OCI-LY7 (cell line): ENCODE data around the gene ZNF609.

Experiments used
- EZH2phosphoT487 ChIP-seq: fragments of 200-600 bp; sonication (generic); IDR thresholded peaks from 2 replicates; pipeline ENCODE4 v1.6.1; 2018; ENCODE audit warnings: low read depth, borderline replicate concordance, mild to moderate bottlenecking, mixed run types, antibody characterized with exemption, low read length, moderate library complexity, mixed read lengths
- TF ChIP-seq, protein P1 (sequence below): fragments of 200-600 bp; sonication (generic); conservative IDR thresholded peaks from 2 replicates; pipeline ENCODE4 v1.5.1; 2014; ENCODE audit warnings: mild to moderate bottlenecking, antibody characterized with exemption, low read length, moderate library complexity, mixed read lengths

DNA sequence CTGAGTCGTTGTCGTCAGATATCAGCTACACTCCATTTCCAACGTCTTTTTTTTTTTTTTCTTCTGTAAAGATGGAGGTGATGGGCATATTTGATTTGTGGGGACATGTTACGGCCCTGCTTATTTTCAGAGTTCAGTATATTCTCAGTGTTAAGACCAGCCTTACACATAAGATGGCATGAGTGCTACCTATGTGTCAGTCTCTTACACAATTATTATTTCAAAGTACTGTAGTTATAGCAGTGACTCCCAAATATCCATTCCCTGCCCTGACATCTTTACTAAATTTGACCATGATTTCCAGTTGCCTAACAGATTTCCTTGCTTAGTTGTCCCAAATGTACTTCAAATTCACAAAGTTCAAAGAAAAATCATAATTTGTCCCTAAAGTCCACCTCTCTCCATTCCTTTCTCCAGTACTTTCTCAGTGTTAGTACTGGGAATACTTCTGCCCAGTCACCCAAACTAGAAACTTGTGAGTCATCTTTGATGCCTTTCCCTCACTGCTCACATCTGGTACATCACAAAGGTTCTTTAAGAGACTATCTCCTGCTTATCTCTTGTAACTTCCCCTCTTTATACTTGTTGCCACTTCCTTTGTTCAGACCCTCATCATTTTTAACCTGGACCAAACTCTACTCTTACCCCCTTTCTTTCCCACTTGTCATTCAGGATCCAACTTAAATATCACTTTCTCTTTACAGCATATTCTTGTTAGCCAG is 67.0 kb downstream of the ZNF609 start:
- TF ChIP-seq, protein P1, sequence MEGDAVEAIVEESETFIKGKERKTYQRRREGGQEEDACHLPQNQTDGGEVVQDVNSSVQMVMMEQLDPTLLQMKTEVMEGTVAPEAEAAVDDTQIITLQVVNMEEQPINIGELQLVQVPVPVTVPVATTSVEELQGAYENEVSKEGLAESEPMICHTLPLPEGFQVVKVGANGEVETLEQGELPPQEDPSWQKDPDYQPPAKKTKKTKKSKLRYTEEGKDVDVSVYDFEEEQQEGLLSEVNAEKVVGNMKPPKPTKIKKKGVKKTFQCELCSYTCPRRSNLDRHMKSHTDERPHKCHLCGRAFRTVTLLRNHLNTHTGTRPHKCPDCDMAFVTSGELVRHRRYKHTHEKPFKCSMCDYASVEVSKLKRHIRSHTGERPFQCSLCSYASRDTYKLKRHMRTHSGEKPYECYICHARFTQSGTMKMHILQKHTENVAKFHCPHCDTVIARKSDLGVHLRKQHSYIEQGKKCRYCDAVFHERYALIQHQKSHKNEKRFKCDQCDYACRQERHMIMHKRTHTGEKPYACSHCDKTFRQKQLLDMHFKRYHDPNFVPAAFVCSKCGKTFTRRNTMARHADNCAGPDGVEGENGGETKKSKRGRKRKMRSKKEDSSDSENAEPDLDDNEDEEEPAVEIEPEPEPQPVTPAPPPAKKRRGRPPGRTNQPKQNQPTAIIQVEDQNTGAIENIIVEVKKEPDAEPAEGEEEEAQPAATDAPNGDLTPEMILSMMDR, result no peak
- no peak for TF ChIP-seq EZH2phosphoT487
